HL-60 (cell line): ENCODE data around the gene QSOX2.

Experiments used
- CTCF ChIP-seq: IDR thresholded peaks from one replicate; pipeline ENCODE4 v1.5.1; 2011; ENCODE audit warnings: low read length, control low read depth, inconsistent platforms; ENCODE audit not compliant: insufficient read depth
- POLR2AphosphoS5 ChIP-seq: IDR thresholded peaks from 2 replicates; pipeline ENCODE4 v1.6.1; 2012; ENCODE audit warnings: low read depth
- REST ChIP-seq: IDR thresholded peaks from 2 replicates; pipeline ENCODE4 v1.6.1; 2012; ENCODE audit warnings: low read depth; ENCODE audit not compliant: insufficient replicate concordance
- SPI1 ChIP-seq: IDR thresholded peaks from 2 replicates; pipeline ENCODE4 v1.6.1; 2012; ENCODE audit warnings: low read depth, mild to moderate bottlenecking, borderline replicate concordance

- TF ChIP-seq CTCF: peak; percentile 9
- TF ChIP-seq REST: no peak
- no peak for TF ChIP-seq POLR2AphosphoS5
- no peak for TF ChIP-seq SPI1
Measured at GRCh38 chr9:136267261-136268111, 21.9 kb upstream of the QSOX2 start.
